ENCODE measurements around the gene ZNF470. TPM values are rescaled to one million over a fixed set of nuclear protein-coding genes. Genes with fewer than 3 reads are reported as not detected.

Gene ZNF470
- total RNA-seq, 1 donor from 2014 or later = 6.7 TPM

DNA sequence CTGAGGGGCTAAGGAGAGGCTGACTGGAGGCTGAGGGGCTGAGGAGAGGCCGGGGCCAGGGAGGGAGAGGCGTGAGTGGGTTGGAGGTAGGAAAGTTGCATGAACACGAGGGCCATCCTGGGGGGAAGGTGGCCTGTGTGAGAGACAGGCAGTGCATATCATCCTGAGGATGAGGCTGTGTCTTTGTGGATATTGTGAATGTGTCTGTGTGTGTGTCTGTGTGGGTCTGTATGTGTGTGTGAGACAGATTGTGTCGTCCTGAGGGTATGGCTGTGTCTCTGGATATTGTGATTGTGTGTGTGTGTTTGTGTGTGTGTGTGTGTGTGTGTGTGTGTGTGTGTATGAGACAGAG, 28.3 kb downstream of the ZNF470 start:
- Mint-ChIP-seq H3K36me3 (peaks cover 43% of the 10 kb centered on the region), H3K4me1 (peaks cover 8% of the 10 kb centered on the region), H3K27me3 (ENCODE audit: insufficient read depth, low read depth) (peaks cover 7% of the 10 kb centered on the region), H3K4me3 (peak overlapping the region; percentile 97), H3K9me3 (peaks cover 78% of the 10 kb centered on the region), H3K27ac (peak overlapping the region; percentile 99)
- Histone ChIP-seq H3F3A (ENCODE audit: low read depth) (no peaks in the 10 kb centered on the region), H3K27ac (no peak overlapping the region), H3K79me2 (ENCODE audit: low read depth) (peaks cover 46% of the 10 kb centered on the region), H3K4me3 (peak overlapping the region; percentile 79), H3K9ac (peak overlapping the region; percentile 64), H3K9me3 (ENCODE audit: low read depth) (no peaks in the 10 kb centered on the region), H4K20me1 (ENCODE audit: low read depth) (no peaks in the 10 kb centered on the region), H3K36me3 (peaks cover 8% of the 10 kb centered on the region), H3K4me2 (peak overlapping the region; percentile 83), H2AFZ (replicated peaks) (peak overlapping the region; percentile 95), H3K27me3 (no peaks in the 10 kb centered on the region), H3K4me1 (peaks cover 3% of the 10 kb centered on the region)
- no peak for TF ChIP-seq EZH2 (IDR thresholded peaks at IDR 0.05)
- TF ChIP-seq CTCF (IDR thresholded peaks at IDR 0.05) = no peak
- no peak for DNase-seq (ENCODE audit: low spot score)

GRCh38 chr19:56596676-56597075, 29.4 kb downstream of the ZNF470 start:
- H3K36me3 Mint-ChIP-seq = peaks cover 54% of the 10 kb centered on the region
- Histone ChIP-seq H3K79me2 (ENCODE audit: low read depth) (peaks cover 58% of the 10 kb centered on the region), H3K27ac (no peak overlapping the region), H3K9me3 (ENCODE audit: low read depth) (no peaks in the 10 kb centered on the region), H3K4me3 (peak overlapping the region; percentile 79), H3K4me1 (peaks cover 3% of the 10 kb centered on the region), H3K9ac (no peak overlapping the region), H4K20me1 (ENCODE audit: low read depth) (no peaks in the 10 kb centered on the region), H3F3A (ENCODE audit: low read depth) (no peaks in the 10 kb centered on the region), H3K27me3 (no peaks in the 10 kb centered on the region), H3K36me3 (peaks cover 8% of the 10 kb centered on the region), H2AFZ (replicated peaks) (no peak overlapping the region), H3K4me2 (peak overlapping the region; percentile 83)
- H3K4me1 Mint-ChIP-seq = peaks cover 8% of the 10 kb centered on the region
- TF ChIP-seq CTCF (IDR thresholded peaks at IDR 0.05) (no peak), EZH2 (IDR thresholded peaks at IDR 0.05) (no peak), EZH2phosphoT487 (IDR thresholded peaks at IDR 0.05) (no peak)
- H3K27ac Mint-ChIP-seq = no peak overlapping the region
- DNase-seq (ENCODE audit: low spot score) = no peak
- peaks cover 9% of the 10 kb centered on the region for H3K27me3 Mint-ChIP-seq (ENCODE audit: insufficient read depth, low read depth)
- H3K9me3 Mint-ChIP-seq = peaks cover 81% of the 10 kb centered on the region
- H3K4me3 Mint-ChIP-seq = peak overlapping the region; percentile 97

GRCh38 chr19:56597696-56598095, 30.4 kb downstream of the ZNF470 start:
- no peaks in the 10 kb centered on the region for H3F3A ChIP-seq (ENCODE audit: low read depth)
- no peak for TF ChIP-seq EZH2phosphoT487 (IDR thresholded peaks at IDR 0.05)
- no peak for TF ChIP-seq CTCF (IDR thresholded peaks at IDR 0.05)
- no peak for TF ChIP-seq EZH2 (IDR thresholded peaks at IDR 0.05)
- Mint-ChIP-seq H3K4me1 (peaks cover 8% of the 10 kb centered on the region), H3K4me3 (no peak overlapping the region), H3K27me3 (ENCODE audit: insufficient read depth, low read depth) (peaks cover 9% of the 10 kb centered on the region), H3K27ac (no peak overlapping the region), H3K36me3 (peaks cover 64% of the 10 kb centered on the region), H3K9me3 (peaks cover 83% of the 10 kb centered on the region)
- no peak overlapping the region for H3K27ac ChIP-seq
- no peaks in the 10 kb centered on the region for H3K27me3 ChIP-seq
- no peak overlapping the region for H2AFZ ChIP-seq (replicated peaks)
- H3K36me3 ChIP-seq = peaks cover 15% of the 10 kb centered on the region
- peaks cover 3% of the 10 kb centered on the region for H3K4me1 ChIP-seq
- H3K79me2 ChIP-seq (ENCODE audit: low read depth) = peaks cover 68% of the 10 kb centered on the region
- H4K20me1 ChIP-seq (ENCODE audit: low read depth) = no peaks in the 10 kb centered on the region
- DNase-seq (ENCODE audit: low spot score) = no peak
- H3K4me3 ChIP-seq = no peak overlapping the region
- H3K9me3 ChIP-seq (ENCODE audit: low read depth) = no peaks in the 10 kb centered on the region
- no peak overlapping the region for H3K4me2 ChIP-seq
- no peak overlapping the region for H3K9ac ChIP-seq

Measured in neural progenitor cell (in vitro differentiated cells).